GM21529 (cell line): ENCODE results near the gene ENTPD1.
"Not testable (repeated sequence)": the region's sequence is repeated elsewhere in the genome, so short reads cannot be mapped to it uniquely, and the experiment has no call there.

Experiments
- ATAC-seq: cut with Tn5 transposase; IDR thresholded peaks from one replicate; pipeline ENCODE4 v1.9.1; 2021; ENCODE audit not compliant: unreplicated experiment

The ENTPD1 gene

DNA sequence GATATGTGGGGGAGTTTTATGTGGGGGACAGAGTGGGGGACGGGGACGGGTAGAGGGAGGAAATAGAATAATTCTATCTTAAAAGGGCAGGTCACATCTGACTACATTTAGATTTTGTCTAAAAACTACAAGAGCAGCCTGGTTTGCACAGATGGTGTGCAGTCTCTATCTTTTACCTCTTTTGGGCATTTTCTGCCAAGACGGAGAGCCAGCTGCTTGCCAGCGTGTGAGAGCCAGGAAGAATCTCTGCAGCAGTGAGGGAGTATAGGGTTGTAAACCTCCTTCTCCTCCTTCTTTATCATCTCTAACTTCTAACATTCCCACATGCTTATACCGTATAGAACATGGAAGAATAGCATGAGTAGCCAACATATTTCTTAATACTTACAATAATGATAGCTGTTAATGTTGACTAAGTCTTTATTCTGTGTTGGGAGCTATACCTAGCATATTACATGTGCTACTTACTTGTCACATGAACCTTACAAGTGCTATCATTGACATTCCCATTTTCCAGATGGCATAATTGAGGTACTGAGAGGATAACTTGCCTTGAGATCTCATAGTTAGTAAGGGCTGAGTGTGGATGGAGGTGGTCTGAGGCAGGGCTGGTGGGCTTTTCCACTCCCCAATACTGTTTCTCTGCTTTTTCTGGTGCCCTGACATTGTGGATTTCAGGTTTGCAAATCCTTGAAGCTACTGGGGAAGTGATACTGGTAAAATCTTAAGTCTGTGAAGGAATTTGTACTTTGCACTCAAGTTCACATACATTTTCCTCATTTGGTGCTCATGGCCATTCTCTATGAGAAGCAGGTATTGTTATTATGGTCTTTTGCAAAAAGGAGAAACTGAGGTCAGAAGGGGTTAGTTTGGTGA, 1.1 kb downstream of the ENTPD1 start:
- ATAC-seq, result no peak

DNA sequence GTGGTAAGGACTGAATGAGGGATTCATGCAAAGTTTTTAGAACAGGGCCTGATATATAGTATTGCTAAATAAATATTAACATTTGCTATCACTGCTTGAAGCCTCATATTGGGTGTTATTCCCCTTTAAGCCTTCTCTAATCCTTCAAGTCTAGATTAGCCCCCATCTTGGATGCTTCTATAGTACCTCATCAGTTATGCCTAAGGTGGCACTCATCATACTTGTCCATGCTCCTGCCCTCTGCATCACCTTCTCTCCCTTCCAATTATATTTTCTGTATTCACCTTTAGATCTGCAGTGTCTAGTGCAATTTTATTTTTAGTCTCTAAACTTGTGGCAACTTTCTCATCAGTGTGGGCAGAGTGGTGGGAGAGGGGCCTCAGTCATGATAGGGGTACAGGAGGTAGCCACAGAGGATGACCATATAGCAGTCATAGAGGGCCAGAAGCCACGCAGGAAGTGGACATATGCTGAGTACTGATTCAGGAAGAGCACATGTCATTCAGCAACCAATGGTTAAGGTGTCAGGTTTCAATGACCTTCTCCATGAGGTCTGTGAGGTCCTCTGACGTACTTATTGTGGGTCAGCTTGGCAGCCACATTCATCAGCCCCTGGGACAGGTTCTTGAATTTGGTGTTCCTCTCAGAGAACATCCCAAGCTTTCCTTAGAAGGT, 2.5 kb downstream of the ENTPD1 start:
- ATAC-seq, result peak; percentile 51

DNA sequence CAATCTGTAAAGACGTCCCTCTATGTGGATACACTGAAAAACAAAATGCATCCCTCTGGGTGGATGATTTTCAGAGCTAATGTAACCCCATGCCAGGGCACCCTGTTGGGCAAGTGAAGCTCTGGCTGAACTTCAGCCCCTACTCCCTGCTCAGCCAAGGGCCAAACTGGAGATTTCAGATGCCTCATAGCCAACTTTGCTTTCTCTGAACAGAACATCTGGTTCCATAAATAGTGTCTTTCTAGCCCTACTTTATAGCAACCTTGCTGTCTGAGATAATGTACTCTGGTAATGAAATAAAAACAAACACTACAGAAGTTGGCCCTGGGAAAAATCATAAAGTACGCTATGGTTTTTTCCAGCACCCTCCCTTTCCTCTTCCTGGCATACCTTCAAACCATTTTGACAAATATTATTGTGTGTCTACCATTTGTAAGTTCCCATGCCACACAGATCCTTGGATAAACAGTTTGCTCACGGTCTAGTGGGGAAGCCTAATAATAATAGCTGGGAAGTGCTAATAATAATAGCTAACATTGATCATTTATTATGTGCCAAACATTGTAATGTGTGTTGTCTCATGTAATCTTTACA, 3.4 kb downstream of the ENTPD1 start:
- no peak for ATAC-seq

DNA sequence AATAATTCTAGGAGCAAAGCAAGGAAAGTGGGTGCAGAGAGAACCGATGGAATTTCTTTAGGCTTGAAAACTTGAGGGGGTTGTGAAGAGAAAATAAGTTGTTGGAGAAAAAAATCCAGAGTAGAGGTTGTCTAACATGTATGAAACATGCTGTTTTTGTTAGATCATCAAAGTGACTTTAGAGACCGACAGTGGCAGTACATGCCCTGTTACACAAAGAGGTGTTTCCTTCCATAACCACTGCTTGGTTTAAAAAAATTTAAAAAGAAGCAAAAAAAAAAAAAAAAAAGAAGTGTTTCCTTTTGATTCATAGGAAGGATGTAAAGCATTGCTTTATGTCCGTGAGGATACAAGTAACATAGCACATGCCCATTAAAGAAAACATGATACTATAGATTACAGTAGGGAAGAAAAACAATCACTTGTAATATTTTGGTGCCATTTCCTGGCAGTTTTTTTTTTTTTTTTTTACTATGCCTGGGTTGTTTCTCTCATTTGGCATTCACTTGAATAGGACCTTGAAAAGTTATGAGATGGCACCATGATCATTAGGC, 6.1 kb downstream of the ENTPD1 start:
- ATAC-seq, result no peak

DNA sequence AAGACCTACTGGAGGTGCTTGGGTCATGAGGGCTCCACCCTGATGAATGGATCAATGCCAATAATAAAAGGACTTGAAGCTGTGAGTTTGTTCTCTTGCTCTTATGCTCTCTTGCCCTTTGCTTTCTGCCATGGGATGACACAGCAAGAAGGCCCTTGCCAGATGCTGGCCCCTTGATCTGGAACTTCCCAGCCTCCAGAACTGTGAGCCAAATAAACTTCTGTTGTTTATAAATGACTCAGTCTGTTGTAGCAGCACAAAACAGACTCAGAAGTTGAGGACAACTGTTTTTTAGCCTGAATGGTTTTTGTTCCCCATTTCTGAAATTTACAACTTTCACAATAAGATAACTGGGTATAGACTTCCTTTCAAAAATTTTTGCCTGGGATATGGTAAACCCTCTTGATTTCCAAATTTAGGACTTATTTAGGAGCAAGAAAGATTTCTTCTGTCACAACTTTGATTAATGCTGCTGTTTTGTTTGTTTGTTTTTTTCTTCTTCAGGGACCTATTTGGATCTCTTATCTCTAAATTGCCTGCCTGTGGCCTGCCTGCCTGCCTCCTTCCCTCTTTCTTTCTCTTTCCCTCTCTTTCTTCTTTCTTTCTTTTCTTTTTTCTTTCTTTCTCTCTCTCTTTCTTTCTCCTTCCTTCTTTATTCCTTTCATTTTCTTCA, 12.1 kb downstream of the ENTPD1 start:
- peak; percentile 84 for ATAC-seq

DNA sequence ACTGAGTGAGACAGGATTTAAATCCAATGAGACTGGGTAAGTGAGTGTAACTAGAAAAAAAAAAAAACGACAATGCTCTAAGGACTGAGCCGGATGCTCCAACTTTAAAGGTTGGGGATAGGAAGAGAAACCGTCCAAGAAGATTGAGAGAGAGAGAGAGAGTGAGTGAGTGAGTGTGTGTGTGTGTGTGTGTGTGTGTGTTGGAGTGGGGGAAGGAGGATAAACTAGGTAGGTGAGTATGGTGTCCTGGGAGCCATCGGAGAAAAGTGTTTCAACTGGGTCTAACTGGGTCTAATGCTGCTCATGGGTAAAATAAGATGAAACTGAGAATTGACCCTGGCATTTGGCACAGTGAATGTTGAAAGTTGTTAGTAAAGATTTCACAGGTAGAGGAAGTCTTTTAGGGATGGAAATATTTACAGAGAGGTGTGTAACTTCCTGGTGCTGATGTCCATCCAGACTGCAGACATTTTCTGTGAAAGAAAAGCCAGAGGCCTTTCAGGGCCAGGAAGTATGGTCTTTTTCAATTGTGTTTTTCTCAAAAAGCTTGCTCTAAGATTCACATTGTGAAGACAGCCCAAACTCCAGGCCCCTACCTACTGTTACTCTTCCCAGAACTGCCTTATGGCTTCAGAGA, 14.2 kb downstream of the ENTPD1 start:
- ATAC-seq, result no peak

DNA sequence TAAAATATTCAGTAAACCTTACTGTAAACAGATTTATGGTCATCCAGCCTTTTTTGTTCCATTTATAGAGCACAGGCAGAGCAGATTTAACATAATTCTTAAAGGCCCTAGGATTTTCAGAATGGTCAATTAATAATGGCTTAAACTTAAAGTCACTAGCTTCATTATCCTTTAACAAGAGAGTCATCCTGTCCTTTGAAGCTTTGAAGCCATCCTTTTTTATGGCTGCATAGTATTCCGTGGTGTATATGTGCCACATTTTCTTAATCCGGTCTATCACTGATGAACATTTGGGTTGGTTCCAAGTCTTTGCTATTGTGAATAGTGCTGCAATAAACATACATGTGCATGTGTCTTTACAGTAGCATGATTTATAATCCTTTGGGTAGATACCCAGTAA, 17.5 kb downstream of the ENTPD1 start:
- ATAC-seq, result not testable (repeated sequence)

DNA sequence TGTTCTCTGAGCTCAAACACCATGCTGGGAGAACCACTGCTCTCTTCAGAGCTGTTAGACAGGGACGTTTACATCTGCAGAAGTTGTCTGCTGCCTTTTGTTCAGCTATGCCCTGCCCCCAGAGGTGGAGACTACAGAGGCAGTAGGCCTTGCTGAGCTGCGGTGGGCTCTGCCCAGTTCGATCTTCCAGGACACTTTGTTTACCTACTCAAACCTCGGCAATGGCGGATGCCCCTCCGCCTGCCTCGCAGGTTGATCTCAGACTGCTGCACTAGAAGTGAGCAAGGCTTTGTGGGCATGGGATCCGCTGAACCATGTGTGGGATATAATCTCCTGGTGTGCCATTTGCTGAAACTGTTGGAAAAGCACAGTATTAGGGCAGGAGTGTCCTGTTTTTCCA, 21.7 kb downstream of the ENTPD1 start:
- not testable (repeated sequence) for ATAC-seq

DNA sequence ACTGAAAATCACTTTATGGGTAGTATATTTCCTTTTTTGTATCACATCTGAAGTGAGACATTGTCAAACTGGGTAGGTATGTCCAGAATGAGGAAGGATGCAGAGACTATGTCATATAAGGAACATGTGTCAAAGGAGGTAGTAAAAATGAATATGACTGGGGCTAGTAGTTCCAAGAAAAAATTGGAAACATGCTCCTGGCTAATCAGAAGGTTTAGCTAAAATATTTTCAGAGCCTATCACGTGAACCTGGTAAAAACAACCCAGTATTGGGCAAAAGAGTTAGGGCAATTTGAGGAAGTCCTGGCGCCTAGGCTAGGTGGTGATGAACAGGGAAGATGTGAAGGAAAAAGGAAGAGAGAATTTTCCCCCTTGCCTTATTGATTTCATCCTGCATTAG, 26.4 kb downstream of the ENTPD1 start:
- no peak for ATAC-seq

DNA sequence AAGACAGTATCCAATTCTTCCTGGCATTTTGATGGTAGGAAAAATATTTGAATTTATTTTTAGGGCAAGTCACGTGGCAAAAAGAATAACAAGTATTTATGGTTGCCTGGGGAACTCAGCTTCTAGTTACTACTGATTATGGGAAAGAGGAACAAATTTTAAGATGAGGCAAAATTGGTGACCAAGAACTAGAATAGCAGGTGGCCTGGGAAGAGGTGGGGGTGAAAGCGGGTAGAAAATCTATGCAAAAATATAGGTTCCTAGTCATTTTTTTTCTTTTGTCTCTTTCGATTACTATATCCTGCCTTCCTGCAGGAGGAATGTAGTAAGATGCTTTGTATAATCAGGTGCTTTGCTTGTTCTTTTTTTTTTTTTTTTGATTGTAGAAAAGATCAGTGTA, 27.8 kb downstream of the ENTPD1 start:
- peak; percentile 49 for ATAC-seq

DNA sequence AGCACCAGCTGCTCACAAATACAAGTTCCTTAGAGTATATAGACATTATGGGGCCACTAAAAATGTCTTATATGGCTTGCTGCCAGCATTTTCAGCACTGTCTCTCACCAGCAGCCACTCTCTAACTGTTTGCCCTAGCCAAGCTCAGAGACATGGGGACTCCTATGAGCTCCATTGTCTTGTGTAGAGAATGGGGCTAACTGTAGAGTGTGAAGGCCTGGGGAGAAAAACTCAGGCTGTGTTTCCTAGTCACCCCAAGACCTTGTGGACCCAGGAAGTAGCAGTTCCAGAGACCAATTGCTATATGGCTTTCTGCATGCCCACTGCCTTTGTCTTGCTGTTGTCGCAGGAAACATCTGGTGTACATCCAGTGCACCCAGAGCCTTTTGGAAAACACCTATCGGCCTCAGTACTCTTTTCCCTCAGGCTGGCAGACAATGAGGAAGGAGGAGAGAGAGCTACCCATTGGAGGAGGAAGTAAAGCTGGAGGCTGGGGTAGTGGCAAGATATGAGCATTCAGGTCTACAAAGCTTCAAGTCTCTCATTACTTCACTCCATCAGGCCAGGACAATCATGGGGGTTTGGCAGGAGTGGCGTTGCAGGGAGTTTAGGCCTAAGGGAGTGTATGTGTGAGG, 28.4 kb downstream of the ENTPD1 start:
- ATAC-seq, result peak; percentile 7

DNA sequence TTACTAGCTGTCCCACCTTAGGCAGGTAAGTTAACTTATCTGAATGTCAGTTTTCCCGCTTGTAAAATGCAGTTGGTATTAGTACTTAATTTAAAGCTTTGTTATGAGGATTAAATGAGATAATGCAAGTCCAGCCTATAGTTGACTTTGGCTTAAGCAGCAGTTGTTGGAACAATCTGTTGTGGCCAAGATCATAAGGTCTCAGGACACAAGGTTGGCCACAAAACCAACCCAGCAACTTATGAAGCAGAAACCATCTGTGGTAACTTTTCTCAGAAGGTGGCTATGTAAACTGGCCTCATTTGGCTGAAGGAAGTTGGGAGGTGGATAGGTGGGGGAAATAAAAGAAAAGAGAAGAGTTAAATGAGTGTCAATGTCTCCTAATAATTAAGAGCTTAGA, 29.4 kb downstream of the ENTPD1 start:
- ATAC-seq, result peak; percentile 26

DNA sequence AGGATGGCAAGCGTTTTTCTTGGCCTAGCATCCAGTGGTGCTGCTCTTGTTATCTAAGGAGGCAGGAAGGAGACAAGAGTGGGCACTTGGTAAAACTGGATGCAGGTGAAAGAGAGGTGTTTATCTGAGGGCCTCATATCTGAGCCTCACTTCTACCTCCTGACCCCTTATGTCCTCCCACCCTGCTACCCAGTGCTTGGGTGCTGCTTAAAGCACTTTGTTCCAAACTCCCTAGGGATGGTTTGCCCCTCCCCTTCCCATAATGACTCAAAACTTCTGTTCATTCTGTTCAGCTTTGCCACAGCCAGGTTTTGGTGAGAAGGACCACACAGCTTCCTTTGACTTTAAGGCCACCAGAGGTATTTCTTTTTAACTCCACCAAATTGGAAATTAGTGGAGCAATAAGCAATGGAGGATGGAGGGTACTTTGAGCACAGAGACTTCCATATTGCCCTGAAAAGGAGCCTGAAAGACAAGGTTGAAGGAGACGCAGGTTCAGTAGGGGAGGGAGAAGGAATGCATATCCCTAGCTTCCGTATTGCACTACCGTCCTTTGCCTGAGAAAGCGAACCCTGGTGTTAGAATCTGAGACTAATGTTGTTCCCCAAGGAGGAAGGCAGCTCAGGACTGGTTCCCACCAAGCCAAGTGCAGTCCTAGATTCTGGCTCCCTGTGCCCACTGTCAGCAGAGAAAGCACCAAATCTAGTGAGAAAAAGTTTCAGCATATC, 30.1 kb downstream of the ENTPD1 start:
- no peak for ATAC-seq

DNA sequence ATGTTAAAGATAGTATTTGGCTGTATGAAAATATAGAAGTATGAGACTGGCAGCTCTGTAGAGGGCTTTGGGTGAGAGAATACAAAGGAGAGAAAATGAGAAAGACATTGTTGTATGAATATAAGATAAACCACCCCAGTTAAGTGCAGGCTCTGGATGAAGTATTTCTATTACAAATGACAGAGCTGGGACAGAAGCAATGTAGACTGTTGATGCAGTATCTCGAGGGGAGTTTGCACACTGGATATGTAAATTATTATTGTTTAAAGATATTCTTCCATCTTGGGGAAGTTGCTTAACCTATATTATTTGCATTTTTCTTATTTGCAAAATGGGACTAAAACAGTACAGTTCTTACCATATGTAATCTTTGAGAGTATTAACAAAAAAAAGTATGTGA, 31.5 kb downstream of the ENTPD1 start:
- ATAC-seq, result no peak

DNA sequence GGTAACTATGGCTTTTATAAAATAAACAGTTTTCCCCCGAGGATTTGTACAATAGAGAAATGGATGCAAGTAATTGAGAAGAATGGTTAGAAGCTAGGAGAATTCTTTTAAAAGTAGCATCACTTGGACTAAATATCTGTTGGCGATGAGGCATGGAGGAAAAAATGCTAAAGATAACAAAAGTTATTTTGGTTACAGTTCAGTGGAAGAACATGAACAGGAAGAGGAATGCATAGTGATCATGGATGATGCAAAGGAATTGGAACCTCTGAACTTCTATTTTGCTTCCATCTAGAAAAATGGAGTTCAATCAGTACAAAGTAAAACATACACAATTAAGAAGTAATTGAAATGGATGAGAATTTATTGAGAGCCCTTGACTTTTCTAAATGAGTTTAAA, 32.9 kb downstream of the ENTPD1 start:
- ATAC-seq, result no peak

DNA sequence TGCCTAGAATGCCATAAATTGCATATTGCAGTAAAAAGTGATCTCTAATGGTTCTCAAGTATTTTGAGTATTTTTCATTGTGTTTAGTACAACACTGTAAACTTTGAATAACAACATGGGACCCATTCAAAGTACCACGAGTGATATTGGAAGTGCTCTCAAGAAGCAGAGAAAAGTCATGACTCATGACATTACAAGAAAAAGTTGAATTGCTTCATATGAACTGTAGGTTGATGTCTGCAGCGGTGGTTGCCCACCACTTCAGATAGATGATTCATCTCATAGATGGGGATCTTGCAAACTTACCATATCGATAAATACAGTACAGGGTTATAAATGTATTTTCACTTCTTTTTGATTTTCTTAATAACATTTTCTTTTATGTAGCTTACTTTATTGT, 33.9 kb downstream of the ENTPD1 start:
- no peak for ATAC-seq

DNA sequence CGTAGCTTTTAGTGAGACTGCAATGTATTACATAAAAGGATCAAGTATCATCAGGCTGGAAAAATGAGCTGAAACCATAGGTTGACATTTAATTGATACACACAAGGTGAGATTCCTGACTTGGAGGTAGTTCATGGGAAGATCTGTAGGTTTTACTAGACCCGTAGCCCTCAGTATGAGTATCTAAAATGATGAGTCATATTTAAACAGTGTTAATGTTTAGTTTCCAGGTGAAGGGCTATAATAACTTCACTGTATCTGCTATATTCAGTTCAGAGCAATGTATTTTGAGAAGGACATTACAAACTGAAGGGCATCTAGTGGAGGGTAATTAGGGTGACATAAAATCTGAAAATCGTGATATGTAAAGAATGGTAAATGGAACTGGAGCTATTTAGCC, 35.0 kb downstream of the ENTPD1 start:
- peak; percentile 36 for ATAC-seq

DNA sequence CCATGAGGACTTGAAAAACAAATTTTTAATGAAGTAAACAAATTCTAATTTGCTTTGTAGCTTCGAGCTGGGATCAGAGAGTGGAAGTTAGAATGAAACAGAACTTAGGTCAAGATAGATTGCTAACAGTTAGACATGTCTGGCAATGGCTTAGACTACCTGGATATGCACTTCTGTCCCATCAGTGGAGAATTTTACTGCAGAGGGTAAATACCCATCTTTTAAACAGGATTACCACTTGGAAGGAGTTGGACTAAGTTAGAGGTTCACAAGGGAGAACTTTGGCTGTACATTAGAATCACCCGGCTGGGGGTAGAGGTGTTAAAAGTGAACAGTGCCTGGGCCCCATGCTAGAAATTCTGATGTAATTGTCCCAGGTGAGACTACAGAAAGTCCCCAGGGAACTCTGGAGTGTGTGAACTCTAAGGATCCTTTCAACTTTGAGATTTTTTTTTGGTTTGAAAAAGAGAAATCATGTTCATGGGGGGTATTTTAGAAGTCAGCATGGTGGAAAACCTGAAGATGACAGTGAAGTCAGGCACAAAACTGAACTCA, 35.5 kb downstream of the ENTPD1 start:
- ATAC-seq, result no peak

DNA sequence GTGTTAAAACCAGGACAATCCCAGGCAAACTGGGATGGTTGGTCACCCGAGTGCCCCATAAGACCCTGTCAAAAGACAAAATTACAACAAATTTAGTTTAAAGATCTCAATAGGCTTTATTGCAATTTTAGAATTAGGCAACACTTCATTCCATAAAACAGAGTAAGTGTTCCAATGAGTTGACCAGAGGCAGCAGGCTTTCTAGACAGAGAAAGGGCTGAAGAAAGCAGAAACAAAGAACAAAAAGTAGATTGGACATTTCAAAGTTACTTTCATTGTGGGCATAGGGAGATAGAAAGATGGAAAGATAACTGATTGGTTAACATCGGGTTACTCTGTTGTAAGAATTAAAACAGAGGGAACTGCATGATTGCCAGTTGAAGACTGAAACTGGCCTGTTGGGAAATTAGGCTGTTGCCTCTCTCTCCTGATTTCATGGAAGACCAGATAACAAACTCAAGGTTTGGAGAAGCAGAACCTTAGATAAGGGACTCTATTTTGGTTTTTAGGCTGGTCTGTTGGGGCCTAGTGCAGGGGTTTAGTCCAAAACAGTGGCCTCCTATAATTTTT, 36.3 kb downstream of the ENTPD1 start:
- no peak for ATAC-seq
